H1 (cell line): ENCODE data around the gene GLIPR2. TPM values are rescaled to one million over a fixed set of nuclear protein-coding genes. Genes with fewer than 3 reads are reported as not detected.
"Not testable (repeated sequence)": the region's sequence is repeated elsewhere in the genome, so short reads cannot be mapped to it uniquely, and the experiment has no call there.

Source experiments
- CTCF ChIA-PET: fragments of 300-600 bp; sonication (Branson Sonifier 250); formaldehyde crosslinking; loops from one replicate; lab custom pipeline; 2021; ENCODE audit not compliant: partially characterized antibody; lab: Charles Lee
- POLR2A ChIA-PET: fragments of 300-600 bp; sonication (Branson Sonifier 250); formaldehyde crosslinking; loops from one replicate; lab custom pipeline; 2021; ENCODE audit warnings: inconsistent platforms; ENCODE audit not compliant: partially characterized antibody; lab: Charles Lee
- DNase-seq, 2 experiments: peaks; one replicate each; pipeline versions ENCODE4 v3.0.0 to v3.0.0-alpha.2; 2010 to 2022; ENCODE audit warnings: low spot score in 2 of 2, low read depth in 1 of 2, mixed read lengths in 1 of 2
- FAIRE-seq: peaks from 2 replicates; lab custom pipeline; 2011; peaks lifted over from hg19 to GRCh38; lab: Jason Lieb, UNC
- H2AFZ ChIP-seq: 2 replicates; pipeline ENCODE4 v1.8.1; 2012; ENCODE audit warnings: low read length, inconsistent platforms
- H2AK5ac ChIP-seq: 2 replicates; pipeline ENCODE4 v1.6.1; 2013; ENCODE audit warnings: low read depth, low read length
- H2BK120ac ChIP-seq: replicated peaks from 2 replicates; pipeline ENCODE3; 2013; ENCODE audit warnings: low read depth, low read length, inconsistent platforms
- H2BK12ac ChIP-seq: 2 replicates; pipeline ENCODE4 v1.6.1; 2013; ENCODE audit warnings: low read depth, low read length
- H2BK15ac ChIP-seq: 2 replicates; pipeline ENCODE4 v1.6.1; 2013; ENCODE audit warnings: low read length
- H2BK20ac ChIP-seq: 2 replicates; pipeline ENCODE4 v1.6.1; 2013; ENCODE audit warnings: low read length
- H2BK5ac ChIP-seq: 2 replicates; pipeline ENCODE4 v1.6.1; 2013; ENCODE audit warnings: low read depth, low read length
- H3K14ac ChIP-seq: 2 replicates; pipeline ENCODE4 v1.6.1; 2013; ENCODE audit warnings: inconsistent platforms; ENCODE audit not compliant: insufficient read length
- H3K18ac ChIP-seq: 2 replicates; pipeline ENCODE4 v1.6.1; 2013; ENCODE audit warnings: low read length; ENCODE audit errors: extremely low read depth
- H3K23ac ChIP-seq: 2 replicates; pipeline ENCODE4 v1.6.1; 2013; ENCODE audit warnings: inconsistent platforms; ENCODE audit not compliant: insufficient read length
- H3K23me2 ChIP-seq: 2 replicates; pipeline ENCODE4 v1.6.1; 2013; ENCODE audit warnings: low read depth, low read length
- H3K27ac ChIP-seq: 2 replicates; pipeline ENCODE4 v1.6.1; 2011; ENCODE audit warnings: low read depth, low read length, inconsistent platforms
- H3K27me3 ChIP-seq, 4 experiments: replicated peaks in 1 of 4; 1 replicate in 1 of 4; 2 replicates in 3 of 4; pipeline versions ENCODE4 v1.6.1 to v1.8.1; 2011 to 2013; ENCODE audit warnings: low read length in 3 of 4, mild to moderate bottlenecking in 3 of 4, inconsistent platforms in 2 of 4, mixed read lengths in 2 of 4, moderate library complexity in 1 of 4; ENCODE audit not compliant: control insufficient read depth in 3 of 4, insufficient read depth in 3 of 4; ENCODE audit errors: extremely low read depth in 1 of 4
- H3K36me3 ChIP-seq, 4 experiments: 2 replicates each; pipeline versions ENCODE4 v1.6.1 to v1.8.1; 2011 to 2013; ENCODE audit warnings: mild to moderate bottlenecking in 4 of 4, low read length in 3 of 4, moderate library complexity in 2 of 4, control low read depth in 1 of 4, inconsistent platforms in 1 of 4; ENCODE audit not compliant: insufficient read depth in 4 of 4, control insufficient read depth in 2 of 4
- H3K4ac ChIP-seq: replicated peaks from 2 replicates; pipeline ENCODE3; 2013; ENCODE audit warnings: low read length, low read depth, mixed read lengths, inconsistent platforms; ENCODE audit not compliant: insufficient read length
- H3K4me1 ChIP-seq, 4 experiments: replicated peaks in 1 of 4; 1 replicate in 1 of 4; 2 replicates in 3 of 4; pipeline versions ENCODE4 v1.6.1 to v1.8.1; 2011 to 2013; ENCODE audit warnings: low read length in 3 of 4, inconsistent platforms in 2 of 4, mixed read lengths in 1 of 4; ENCODE audit not compliant: insufficient read depth in 4 of 4, control insufficient read depth in 3 of 4
- H3K4me2 ChIP-seq, 2 experiments: 2 replicates each; pipeline versions ENCODE4 v1.6.1 to v1.8.1; 2011 to 2013; ENCODE audit warnings: low read depth in 2 of 2, low read length in 2 of 2, control low read depth in 1 of 2, inconsistent platforms in 1 of 2, mild to moderate bottlenecking in 1 of 2; ENCODE audit not compliant: insufficient read depth in 1 of 2
- H3K4me3 ChIP-seq, 4 experiments: fragments of 200-600, 300-600 bp in 1 of 4; sonication (generic), shearing (Covaris generic), sonication (Bioruptor Twin) in 1 of 4; 2 replicates each; pipeline versions ENCODE4 v1.5.1 to v1.8.1; 2011 to 2016; ENCODE audit warnings: low read length in 4 of 4, low read depth in 3 of 4, control low read depth in 2 of 4, inconsistent platforms in 2 of 4, mild to moderate bottlenecking in 2 of 4, mixed read lengths in 1 of 4, moderate library complexity in 1 of 4; ENCODE audit not compliant: insufficient read depth in 2 of 4; ENCODE audit errors: extremely low read depth in 1 of 4
- H3K56ac ChIP-seq: replicated peaks from 2 replicates; pipeline ENCODE3; 2013; ENCODE audit warnings: low read depth, mild to moderate bottlenecking, mixed read lengths, low read length, inconsistent platforms; ENCODE audit not compliant: insufficient read length
- H3K79me1 ChIP-seq: 2 replicates; pipeline ENCODE4 v1.6.1; 2013; ENCODE audit warnings: low read depth, low read length, control low read depth
- H3K79me2 ChIP-seq, 2 experiments: 2 replicates each; pipeline versions ENCODE4 v1.6.1 to v1.8.1; 2012 to 2013; ENCODE audit warnings: low read length in 2 of 2, mild to moderate bottlenecking in 2 of 2, inconsistent platforms in 1 of 2; ENCODE audit not compliant: insufficient read depth in 2 of 2, control insufficient read depth in 1 of 2
- H3K9ac ChIP-seq, 4 experiments: replicated peaks in 1 of 4; 1 replicate in 1 of 4; 2 replicates in 3 of 4; pipeline versions ENCODE4 v1.6.1 to v1.8.1; 2011 to 2013; ENCODE audit warnings: low read depth in 3 of 4, low read length in 3 of 4, control low read depth in 2 of 4, mild to moderate bottlenecking in 2 of 4, moderate library complexity in 2 of 4, inconsistent platforms in 1 of 4; ENCODE audit errors: extremely low read depth in 1 of 4
- H3K9me3 ChIP-seq, 2 experiments: 2 replicates each; pipeline versions ENCODE4 v1.6.1 to v1.8.1; 2012 to 2013; ENCODE audit warnings: mild to moderate bottlenecking in 2 of 2, moderate library complexity in 2 of 2, control low read depth in 1 of 2, inconsistent platforms in 1 of 2, low read depth in 1 of 2, low read length in 1 of 2, mixed read lengths in 1 of 2; ENCODE audit not compliant: insufficient read depth in 2 of 2
- H4K20me1 ChIP-seq, 2 experiments: replicated peaks in 1 of 2; 2 replicates each; pipeline versions ENCODE3 to v1.8.1; 2011 to 2013; ENCODE audit warnings: inconsistent platforms in 2 of 2, low read length in 2 of 2, mild to moderate bottlenecking in 1 of 2; ENCODE audit not compliant: insufficient read depth in 2 of 2, control insufficient read depth in 1 of 2
- H4K5ac ChIP-seq: 2 replicates; pipeline ENCODE4 v1.6.1; 2013; ENCODE audit warnings: low read length, low read depth, mixed read lengths, inconsistent platforms; ENCODE audit not compliant: insufficient read length
- H4K8ac ChIP-seq: 2 replicates; pipeline ENCODE4 v1.8.0; 2013; ENCODE audit warnings: mild to moderate bottlenecking, moderate library complexity, low read length, inconsistent platforms; ENCODE audit not compliant: insufficient read depth; ENCODE audit errors: extremely low read depth
- H4K91ac ChIP-seq: replicated peaks from 2 replicates; pipeline ENCODE3; 2013; ENCODE audit warnings: low read length, mixed read lengths, inconsistent platforms; ENCODE audit not compliant: insufficient read length
- WGBS, 2 experiments: shearing (Covaris generic) in 1 of 2; methylation state at CpG; one replicate each; pipeline versions ENCODE4 v1.1.6 to v1.1.7; 2013 to 2015; ENCODE audit warnings: low lambda C conversion rate in 2 of 2, mixed read lengths in 2 of 2, inconsistent platforms in 1 of 2, low coverage in 1 of 2, missing lambda C conversion rate in 1 of 2; ENCODE audit not compliant: insufficient replicate concordance in 2 of 2, insufficient coverage in 1 of 2, insufficient read length in 1 of 2; ENCODE audit errors: extremely low coverage in 1 of 2, missing lambda C conversion rate in 1 of 2; 5-methylcytosine and 5-hydroxymethylcytosine counted together
- polyA plus RNA-seq, 7 experiments: library from polyadenylated mRNA; depleted of rRNA in 3 of 7; stranded (reverse) in 5 of 7; unstranded in 2 of 7; fragments of >200 nt in 5 of 7; fragments of 200-250 nt in 2 of 7; gene quantifications; 1 replicate in 5 of 7; 2 replicates in 1 of 7; 4 replicates in 1 of 7; pipeline versions ENCODE4 v1.2.1 to v1.2.3, GENCODE V29; 2011 to 2013; ENCODE audit warnings: missing spikeins in 2 of 7, mixed read lengths in 2 of 7
- total RNA-seq: library from RNA; stranded (reverse); fragmentation: NEBNext Ultra II Directional; extraction: Animal tissue kit (Norgen Biotek cat#: 25700); gene quantifications from 2 replicates; pipeline ENCODE4 v1.2.1, GENCODE V29; 2021

Gene GLIPR2
- total and polyA plus RNA-seq, 2 of the 8 experiments (the other 6 are each of a cell fraction or from before 2014, with no cell fraction given): 7.9 to 12.0 TPM

DNA sequence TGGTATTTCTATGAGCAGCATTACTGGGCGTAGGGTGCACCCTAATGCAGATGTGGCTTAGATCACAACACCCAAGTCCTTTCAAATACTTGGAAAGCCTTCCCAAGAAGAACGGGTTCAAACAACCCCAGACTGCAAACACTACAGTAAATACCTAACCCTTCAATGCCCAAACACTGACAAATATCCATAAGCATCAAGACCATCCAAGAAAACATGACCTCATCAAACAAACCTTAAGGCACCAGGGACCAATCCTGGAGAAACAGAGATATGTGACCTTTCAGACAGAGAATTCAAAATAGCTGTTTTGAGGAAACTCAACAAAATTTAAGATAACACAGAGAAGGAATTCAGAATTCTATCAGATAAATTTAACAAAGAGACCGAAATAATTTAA, 38.7 kb downstream of the GLIPR2 start:
- H3K36me3 ChIP-seq, H3K23ac ChIP-seq, H3K4me3 ChIP-seq, H3K23me2 ChIP-seq, H3K27ac ChIP-seq, FAIRE-seq, DNase-seq, H3K4ac ChIP-seq, H3K4me2 ChIP-seq, H2BK20ac ChIP-seq, H2BK120ac ChIP-seq, H4K91ac ChIP-seq, POLR2A ChIA-PET, H3K14ac ChIP-seq, H2AFZ ChIP-seq, H3K27me3 ChIP-seq, H4K8ac ChIP-seq, H3K4me1 ChIP-seq, H4K5ac ChIP-seq, H3K9ac ChIP-seq, H3K9me3 ChIP-seq, H2AK5ac ChIP-seq, H4K20me1 ChIP-seq, H3K79me2 ChIP-seq, H2BK5ac ChIP-seq, H3K79me1 ChIP-seq, H2BK12ac ChIP-seq, H3K56ac ChIP-seq, H3K18ac ChIP-seq: not testable (repeated sequence)
- H2BK15ac ChIP-seq: peak overlapping the region; percentile 40; the same call in 1 of the 2 replicates
- CTCF ChIA-PET: interaction anchor here (1.2 to 1.6 kb wide), 2 partner anchors 8 to 83 kb away, joined by 3 to 6 read pairs; no protein-coding TSS in a partner anchor
- WGBS, 2 experiments: 91% methylated on average over 3 of the region's 3 CpGs; no CpG with 5 or more reads in 1 of the 2 experiments

DNA sequence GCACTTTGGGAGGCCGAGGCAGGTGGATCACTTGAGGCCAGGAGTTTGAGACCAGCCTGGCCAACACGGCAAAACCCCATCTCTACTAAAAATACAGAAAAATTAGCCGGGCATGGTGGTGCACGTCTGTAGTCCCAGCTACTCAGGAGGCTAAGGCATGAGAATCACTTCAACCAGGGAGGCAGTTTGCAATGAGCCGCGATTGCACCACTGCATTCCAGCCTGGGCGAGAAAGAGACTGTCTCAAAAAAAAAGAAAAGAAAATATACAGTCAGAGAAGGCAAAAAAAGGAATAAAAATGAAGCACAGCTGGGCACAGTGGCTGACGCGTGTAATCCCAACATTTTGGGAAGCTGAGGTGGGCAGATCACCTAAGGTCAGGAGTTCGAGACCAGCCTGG, 40.0 kb downstream of the GLIPR2 start:
- H3K4me2 ChIP-seq, FAIRE-seq, H3K36me3 ChIP-seq, H3K79me1 ChIP-seq, H2BK20ac ChIP-seq, H4K5ac ChIP-seq, H3K9me3 ChIP-seq, H3K14ac ChIP-seq, H3K4me1 ChIP-seq, H2AFZ ChIP-seq, H4K91ac ChIP-seq, H3K4me3 ChIP-seq, H2BK120ac ChIP-seq, H2BK12ac ChIP-seq, POLR2A ChIA-PET, H3K27ac ChIP-seq, H2BK5ac ChIP-seq, H4K8ac ChIP-seq, DNase-seq, H4K20me1 ChIP-seq, H3K23me2 ChIP-seq, H3K56ac ChIP-seq, H2BK15ac ChIP-seq, H3K9ac ChIP-seq, H3K27me3 ChIP-seq, H3K23ac ChIP-seq, H2AK5ac ChIP-seq, H3K18ac ChIP-seq, H3K4ac ChIP-seq, H3K79me2 ChIP-seq: not testable (repeated sequence)
- CTCF ChIA-PET: interaction anchor here (1.6 to 3.5 kb wide), 2 partner anchors 10 to 14 kb away, joined by 6 to 9 read pairs; partner anchors contain the start of gene CLTA
- WGBS, 2 experiments: 96% methylated on average over 10 of the region's 10 CpGs; no CpG with 5 or more reads in 1 of the 2 experiments
